Testis (tissue), 3 donors: ENCODE results near the gene RPL4. TPM values are rescaled to one million over a fixed set of nuclear protein-coding genes. Genes with fewer than 3 reads are reported as not detected.

ENCODE experiments used
- DNase-seq: peaks from one replicate; pipeline ENCODE4 v3.0.0-alpha.2; 2019
- H3K27ac ChIP-seq, 2 donors: fragments of 200-600 bp; sonication (generic); one replicate each; pipeline ENCODE4 v1.5.1; 2019
- H3K27me3 ChIP-seq: fragments of 200-600 bp; sonication (generic); one replicate; pipeline ENCODE4 v1.5.1; 2019
- H3K36me3 ChIP-seq: fragments of 200-600 bp; sonication (generic); one replicate; pipeline ENCODE4 v1.5.1; 2017; ENCODE audit warnings: low read depth; ENCODE audit errors: missing control alignments
- H3K4me1 ChIP-seq: fragments of 200-600 bp; sonication (generic); one replicate; pipeline ENCODE4 v1.5.1; 2019
- H3K4me3 ChIP-seq, 2 donors: fragments of 200-600 bp; sonication (generic); one replicate each; pipeline ENCODE4 v1.5.1; 2017 to 2019
- H3K9me3 ChIP-seq: fragments of 200-600 bp; sonication (generic); one replicate; pipeline ENCODE4 v1.5.1; 2017
- POLR2A ChIP-seq: fragments of 450-650 bp; IDR thresholded peaks from one replicate; pipeline ENCODE4 v1.6.1; 2017; ENCODE audit warnings: antibody characterized with exemption, mild to moderate bottlenecking, moderate library complexity
- WGBS, 2 donors: methylation state at CpG; one replicate each; pipeline ENCODE4 v1.1.5; 2018; 5-methylcytosine and 5-hydroxymethylcytosine counted together
- intact Hi-C: fragments of 100-400 bp; cut with DNase I; formaldehyde crosslinking; loops from one replicate; pipeline ENCODE4 v1.15.1; 2023; ENCODE audit warnings: low total_unique reads
- polyA plus RNA-seq: library from polyadenylated mRNA; stranded (reverse); fragments of 350-450 nt; fragmentation: Illumina TruSeq; extraction: RNeasy Lipid Tissue Mini Kit (QIAGEN cat#74804); gene quantifications from one replicate; pipeline ENCODE4 v1.2.3, GENCODE V29; 2014; ENCODE audit warnings: low read depth, low replicate concordance; ENCODE audit not compliant: insufficient read depth
- total RNA-seq, 2 donors: library from RNA; depleted of rRNA; stranded (reverse); fragments of >200 nt; gene quantifications; one replicate each; pipeline ENCODE4 v1.2.3, GENCODE V29; 2016
- TF ChIP-seq, protein P1 (sequence below), 3 experiments: fragments of 450-650 bp in 2 of 3; fragments of 200-600 bp in 1 of 3; sonication (generic) in 1 of 3; IDR thresholded peaks; one replicate each; pipeline ENCODE4 v1.5.1; 2016 to 2019; ENCODE audit warnings: antibody characterized with exemption in 3 of 3, mild to moderate bottlenecking in 2 of 3, moderate library complexity in 1 of 3

RPL4 gene
- total and polyA plus RNA-seq, 3 donors from 2014 or later: 957 to 1,935 (median 1,584) TPM

DNA sequence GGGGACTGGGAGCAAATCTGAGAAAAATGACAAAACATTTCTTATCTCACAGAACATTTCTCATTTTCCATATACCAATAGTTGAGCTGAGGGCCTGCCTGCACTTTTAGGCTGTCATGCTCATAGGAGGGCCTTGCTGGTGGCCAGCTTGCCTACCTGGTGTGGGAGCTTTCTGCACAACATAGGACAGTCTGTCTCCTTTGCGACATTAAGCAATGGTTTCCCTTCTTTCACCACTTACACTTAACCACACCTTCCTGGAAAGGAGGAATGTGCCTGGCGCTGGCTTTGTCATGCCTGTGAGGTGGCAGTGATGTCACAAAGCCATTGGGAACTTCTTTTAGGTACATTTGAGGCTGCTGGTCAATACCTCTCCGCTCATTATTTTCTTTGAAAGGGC lies 12.8 kb downstream of the RPL4 start:
- no peaks in the 10 kb centered on the region for H3K9me3 ChIP-seq
- no peak overlapping the region for H3K27ac ChIP-seq
- 93 to 96% methylated on average over 3 of the region's 3 CpGs for WGBS, 2 donors
- no peak for DNase-seq
- intact Hi-C loops: no loop called here
- TF ChIP-seq, protein P1, sequence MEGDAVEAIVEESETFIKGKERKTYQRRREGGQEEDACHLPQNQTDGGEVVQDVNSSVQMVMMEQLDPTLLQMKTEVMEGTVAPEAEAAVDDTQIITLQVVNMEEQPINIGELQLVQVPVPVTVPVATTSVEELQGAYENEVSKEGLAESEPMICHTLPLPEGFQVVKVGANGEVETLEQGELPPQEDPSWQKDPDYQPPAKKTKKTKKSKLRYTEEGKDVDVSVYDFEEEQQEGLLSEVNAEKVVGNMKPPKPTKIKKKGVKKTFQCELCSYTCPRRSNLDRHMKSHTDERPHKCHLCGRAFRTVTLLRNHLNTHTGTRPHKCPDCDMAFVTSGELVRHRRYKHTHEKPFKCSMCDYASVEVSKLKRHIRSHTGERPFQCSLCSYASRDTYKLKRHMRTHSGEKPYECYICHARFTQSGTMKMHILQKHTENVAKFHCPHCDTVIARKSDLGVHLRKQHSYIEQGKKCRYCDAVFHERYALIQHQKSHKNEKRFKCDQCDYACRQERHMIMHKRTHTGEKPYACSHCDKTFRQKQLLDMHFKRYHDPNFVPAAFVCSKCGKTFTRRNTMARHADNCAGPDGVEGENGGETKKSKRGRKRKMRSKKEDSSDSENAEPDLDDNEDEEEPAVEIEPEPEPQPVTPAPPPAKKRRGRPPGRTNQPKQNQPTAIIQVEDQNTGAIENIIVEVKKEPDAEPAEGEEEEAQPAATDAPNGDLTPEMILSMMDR (IDR thresholded peaks at IDR 0.05): no peak
- TF ChIP-seq POLR2A: no peak
- peaks cover 4% of the 10 kb centered on the region for H3K4me1 ChIP-seq
- no peak overlapping the region for H3K4me3 ChIP-seq
- H3K27me3 ChIP-seq: no peaks in the 10 kb centered on the region
- no peaks in the 10 kb centered on the region for H3K36me3 ChIP-seq

DNA sequence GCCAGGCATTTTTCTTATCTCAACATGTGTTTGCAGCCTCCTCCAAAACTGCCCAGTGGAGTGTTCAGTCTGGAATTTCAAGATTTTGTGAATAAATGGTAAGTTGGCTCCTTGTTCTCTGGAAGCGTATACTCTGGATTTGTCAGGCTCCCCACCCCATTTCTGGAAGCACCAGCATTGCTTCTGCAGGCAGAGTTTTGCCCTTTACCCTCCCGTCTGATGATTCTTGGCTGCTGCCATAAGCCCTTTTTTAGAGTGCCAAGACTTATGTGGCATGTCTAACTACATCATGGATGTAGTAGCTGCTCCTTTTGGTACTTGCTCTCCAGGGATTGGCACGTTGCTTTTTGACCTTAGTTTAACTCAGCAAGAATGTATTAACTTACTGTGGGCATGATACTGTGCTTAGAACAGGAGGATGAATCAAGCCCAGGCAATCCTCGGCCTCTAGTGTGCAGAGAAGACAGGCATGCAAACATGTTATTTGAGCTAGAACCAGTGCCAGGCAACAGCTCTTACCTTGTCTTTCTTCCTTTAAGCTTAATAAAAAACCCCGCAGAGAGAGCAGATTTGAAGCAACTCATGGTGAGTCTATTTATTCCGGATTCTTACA lies 15.4 kb downstream of the RPL4 start:
- no peaks in the 10 kb centered on the region for H3K27me3 ChIP-seq
- H3K9me3 ChIP-seq: no peaks in the 10 kb centered on the region
- no peaks in the 10 kb centered on the region for H3K36me3 ChIP-seq
- TF ChIP-seq, protein P1 (IDR thresholded peaks at IDR 0.05): no peak
- TF ChIP-seq POLR2A: no peak
- DNase-seq: no peak
- H3K27ac ChIP-seq: no peak overlapping the region
- no peak overlapping the region for H3K4me3 ChIP-seq
- intact Hi-C loops: no loop called here
- H3K4me1 ChIP-seq: no peaks in the 10 kb centered on the region
- WGBS, 2 donors: 74 to 76% methylated on average over 6 of the region's 6 CpGs

- WGBS, 2 donors: 94 to 96% methylated on average over 5 of the region's 5 CpGs
- H3K4me1 ChIP-seq: no peaks in the 10 kb centered on the region
- H3K36me3 ChIP-seq: no peaks in the 10 kb centered on the region
- TF ChIP-seq, protein P1 (IDR thresholded peaks at IDR 0.05): no peak
- no peak for TF ChIP-seq POLR2A
- intact Hi-C loops: no loop called here
- no peak overlapping the region for H3K4me3 ChIP-seq
- H3K9me3 ChIP-seq: no peaks in the 10 kb centered on the region
- DNase-seq: no peak
- H3K27me3 ChIP-seq: no peaks in the 10 kb centered on the region
- H3K27ac ChIP-seq: no peak overlapping the region
These were observed 16.1 kb downstream of the RPL4 start for GRCh38 chr15:66488525-66488924.

DNA sequence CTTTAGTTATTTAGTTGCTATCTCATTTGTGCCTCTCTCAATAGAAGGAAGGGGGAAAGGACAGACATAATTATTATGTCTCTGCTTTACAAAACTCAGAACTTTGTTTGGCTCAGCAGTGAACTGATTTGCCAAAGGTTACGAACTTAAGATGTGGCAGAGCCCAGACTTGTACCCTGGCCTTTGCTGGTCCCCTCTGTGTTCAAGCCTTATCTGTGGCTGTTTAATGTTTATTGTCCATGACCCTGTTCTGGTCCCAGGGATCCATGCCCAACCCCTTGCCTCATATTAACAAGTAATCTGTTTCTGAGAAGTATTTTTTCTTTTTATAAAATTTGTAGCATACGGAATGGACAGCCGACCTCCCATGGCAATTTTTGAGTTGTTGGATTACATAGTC lies 17.8 kb downstream of the RPL4 start:
- Histone ChIP-seq H3K27me3 (no peaks in the 10 kb centered on the region), H3K4me1 (no peaks in the 10 kb centered on the region), H3K9me3 (no peaks in the 10 kb centered on the region), H3K27ac (no peak overlapping the region), H3K36me3 (no peaks in the 10 kb centered on the region), H3K4me3 (no peak overlapping the region)
- no peak for DNase-seq
- WGBS, 2 donors: 91 to 97% methylated on average over 3 of the region's 3 CpGs
- intact Hi-C loops: no loop called here
- TF ChIP-seq POLR2A: no peak
- TF ChIP-seq, protein P1 (IDR thresholded peaks at IDR 0.05): no peak

GRCh38 chr15:66484539-66485112 lies 20.0 kb downstream of the RPL4 start:
- intact Hi-C loops: no loop called here

More at GRCh38 chr15:66484539-66485112, 20.0 kb downstream of the RPL4 start:
- no peak for DNase-seq
- Histone ChIP-seq H3K4me1 (no peaks in the 10 kb centered on the region), H3K36me3 (no peaks in the 10 kb centered on the region), H3K4me3 (no peak overlapping the region), H3K27me3 (no peaks in the 10 kb centered on the region), H3K9me3 (no peaks in the 10 kb centered on the region), H3K27ac (no peak overlapping the region)
- no peak for TF ChIP-seq POLR2A
- TF ChIP-seq, protein P1 (IDR thresholded peaks at IDR 0.05): no peak
- 93 to 94% methylated on average over 5 of the region's 5 CpGs for WGBS, 2 donors
